OCI-LY1 (cell line): ENCODE results near the gene UBE2F.

Experiments used
- EZH2 ChIP-seq: fragments of 200-600 bp; sonication (generic), shearing (Covaris generic); IDR thresholded peaks from 2 replicates; pipeline ENCODE4 v1.8.0; 2017; ENCODE audit warnings: borderline replicate concordance, mixed run types, mild to moderate bottlenecking, antibody characterized with exemption, low read length, moderate library complexity, mixed read lengths
- TF ChIP-seq, protein P1 (sequence below): fragments of 200-600 bp; sonication (generic), shearing (Covaris generic); IDR thresholded peaks from 2 replicates; pipeline ENCODE4 v1.5.1; 2017; ENCODE audit warnings: mild to moderate bottlenecking, antibody characterized with exemption, low read length, moderate library complexity, mixed read lengths

DNA sequence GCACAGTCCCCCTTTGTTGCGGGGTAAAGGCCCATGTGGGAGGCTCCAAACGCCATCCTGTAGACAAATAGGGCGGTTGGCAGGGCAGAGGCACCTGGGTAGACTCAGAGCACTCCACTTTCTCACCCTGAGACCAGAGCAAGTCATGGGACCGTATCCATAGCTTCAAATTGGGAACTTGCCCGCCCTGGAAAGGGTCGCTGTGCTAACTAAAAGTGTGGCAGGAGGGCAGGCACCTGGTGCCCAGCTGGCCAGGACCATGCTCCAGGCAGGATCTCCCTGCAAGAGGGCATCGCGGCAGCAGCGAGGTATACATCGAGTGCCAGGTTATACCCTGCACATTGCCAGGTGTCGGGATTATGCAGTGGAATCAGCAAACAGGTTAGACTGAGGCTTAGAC, 73.2 kb downstream of the UBE2F start:
- TF ChIP-seq, protein P1, sequence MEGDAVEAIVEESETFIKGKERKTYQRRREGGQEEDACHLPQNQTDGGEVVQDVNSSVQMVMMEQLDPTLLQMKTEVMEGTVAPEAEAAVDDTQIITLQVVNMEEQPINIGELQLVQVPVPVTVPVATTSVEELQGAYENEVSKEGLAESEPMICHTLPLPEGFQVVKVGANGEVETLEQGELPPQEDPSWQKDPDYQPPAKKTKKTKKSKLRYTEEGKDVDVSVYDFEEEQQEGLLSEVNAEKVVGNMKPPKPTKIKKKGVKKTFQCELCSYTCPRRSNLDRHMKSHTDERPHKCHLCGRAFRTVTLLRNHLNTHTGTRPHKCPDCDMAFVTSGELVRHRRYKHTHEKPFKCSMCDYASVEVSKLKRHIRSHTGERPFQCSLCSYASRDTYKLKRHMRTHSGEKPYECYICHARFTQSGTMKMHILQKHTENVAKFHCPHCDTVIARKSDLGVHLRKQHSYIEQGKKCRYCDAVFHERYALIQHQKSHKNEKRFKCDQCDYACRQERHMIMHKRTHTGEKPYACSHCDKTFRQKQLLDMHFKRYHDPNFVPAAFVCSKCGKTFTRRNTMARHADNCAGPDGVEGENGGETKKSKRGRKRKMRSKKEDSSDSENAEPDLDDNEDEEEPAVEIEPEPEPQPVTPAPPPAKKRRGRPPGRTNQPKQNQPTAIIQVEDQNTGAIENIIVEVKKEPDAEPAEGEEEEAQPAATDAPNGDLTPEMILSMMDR = no peak
- TF ChIP-seq EZH2 = no peak
